Upper lobe of left lung (tissue), 6 donors: Measurements from ENCODE around the gene DLD. TPM values are rescaled to one million over a fixed set of nuclear protein-coding genes. Genes with fewer than 3 reads are reported as not detected.

Experiments
- ATAC-seq, 2 donors: fragments of 200-7000 bp; cut with Tn5 transposase; one replicate each; pipeline ENCODE4 v1.9.1; 2022; ENCODE audit warnings: mild to moderate bottlenecking in 2 of 2, moderate library complexity in 2 of 2; ENCODE audit not compliant: low FRiP score in 2 of 2
- DNase-seq, 2 donors: peaks; one replicate each; pipeline ENCODE4 v3.0.0-alpha.2; 2019 to 2020
- H3K27ac ChIP-seq, 4 donors: fragments of 200-600 bp; sonication (generic); one replicate each; pipeline ENCODE4 v1.5.1; 2016 to 2019
- H3K27me3 ChIP-seq, 4 donors: fragments of 200-600 bp; sonication (generic); one replicate each; pipeline ENCODE4 v1.5.1; 2017 to 2019
- H3K36me3 ChIP-seq, 4 donors: fragments of 200-600 bp; sonication (generic); one replicate each; pipeline ENCODE4 v1.5.1; 2016 to 2019
- H3K4me1 ChIP-seq, 4 donors: fragments of 200-600 bp; sonication (generic); one replicate each; pipeline ENCODE4 v1.5.1; 2018 to 2019
- H3K4me3 ChIP-seq, 4 donors: fragments of 200-600 bp; sonication (generic); one replicate each; pipeline ENCODE4 v1.5.1; 2017 to 2019; ENCODE audit warnings: mild to moderate bottlenecking in 2 of 4, moderate library complexity in 1 of 4
- H3K9me3 ChIP-seq, 4 donors: fragments of 200-600 bp; sonication (generic); one replicate each; pipeline ENCODE4 v1.5.1; 2018 to 2019
- EP300 ChIP-seq, 4 donors: sonication (generic); formaldehyde crosslinking; IDR thresholded peaks; one replicate each; pipeline ENCODE4 v1.5.1; 2017; ENCODE audit warnings: antibody characterized with exemption in 4 of 4, control low read depth in 2 of 4
- POLR2A ChIP-seq, 4 donors: fragments of 450-650 bp; IDR thresholded peaks; one replicate each; pipeline ENCODE4 v1.5.1; 2016 to 2017; ENCODE audit warnings: antibody characterized with exemption in 4 of 4, mild to moderate bottlenecking in 2 of 4
- POLR2AphosphoS5 ChIP-seq, 2 donors: sonication (generic); formaldehyde crosslinking; IDR thresholded peaks; one replicate each; pipeline ENCODE4 v1.5.1; 2017; ENCODE audit warnings: antibody characterized with exemption in 2 of 2
- WGBS, 2 donors: methylation state at CpG; one replicate each; pipeline ENCODE4 v1.1.5; 2017 to 2018; 5-methylcytosine and 5-hydroxymethylcytosine counted together
- total RNA-seq, 6 donors: library from RNA; depleted of rRNA in 4 of 6; stranded (reverse); fragments of >200 nt in 4 of 6; gene quantifications; one replicate each; pipeline versions ENCODE4 v1.1.0 to v1.2.1, GENCODE V29; 2016 to 2021
- TF ChIP-seq, protein P1 (sequence below), 6 experiments: fragments of 450-650 bp in 4 of 6; fragments of 200-600 bp in 2 of 6; sonication (generic) in 2 of 6; IDR thresholded peaks; one replicate each; pipeline ENCODE4 v1.5.1; 2016 to 2019; ENCODE audit warnings: antibody characterized with exemption in 6 of 6
- donor health status: DM: no; HTN: no; CAD: no; lungs with moderate emphysema.
- donor health status: DM: no; HTN: yes; CAD: no; lungs with severe emphysema.

Gene DLD
- total RNA-seq, 6 donors from 2014 or later: 21.3 to 62.9 (median 52.9) TPM

DNA sequence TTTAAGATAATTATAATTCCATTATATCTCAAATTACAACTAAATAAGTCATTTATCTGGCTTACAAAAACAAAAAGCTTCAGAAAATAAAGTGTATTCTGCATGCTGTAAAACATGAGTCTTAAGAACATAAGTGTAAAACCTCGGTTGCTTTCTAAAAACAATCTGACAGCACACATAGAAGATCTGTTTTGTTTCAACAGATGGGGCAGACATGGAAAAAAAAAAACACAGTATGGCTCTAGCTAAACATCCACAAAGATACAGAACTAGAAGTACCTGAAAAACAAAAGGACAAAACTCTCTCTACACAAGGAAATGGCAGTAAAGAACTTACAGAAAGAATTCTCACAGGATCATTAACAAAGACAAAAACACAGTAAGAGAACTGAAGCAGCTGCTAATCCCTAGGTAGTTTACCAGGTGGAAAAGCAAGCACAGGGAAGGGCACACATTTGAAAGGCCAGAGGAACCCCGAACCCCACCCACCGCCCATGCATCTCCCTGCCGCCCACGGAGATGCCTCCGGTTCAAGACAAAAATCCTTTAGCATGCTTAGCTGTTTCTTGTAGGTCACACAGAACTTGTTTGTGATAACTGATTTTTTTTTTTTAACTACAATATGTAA lies 42.5 kb downstream of the DLD start:
- ATAC-seq (no peak), DNase-seq (peak in 1 of 2 donors; percentile 6)
- Histone ChIP-seq H3K9me3 (no peaks in the 10 kb centered on the region), H3K36me3 (peaks cover 0 to 68% (median 5%) of the 10 kb centered on the region in 4 donors), H3K27me3 (no peaks in the 10 kb centered on the region), H3K4me1 (peaks cover 0 to 5% (median 0%) of the 10 kb centered on the region in 4 donors), H3K27ac (no peak overlapping the region), H3K4me3 (no peak overlapping the region)
- TF ChIP-seq POLR2AphosphoS5 (IDR thresholded peaks at IDR 0.05): no peak
- TF ChIP-seq, protein P1, sequence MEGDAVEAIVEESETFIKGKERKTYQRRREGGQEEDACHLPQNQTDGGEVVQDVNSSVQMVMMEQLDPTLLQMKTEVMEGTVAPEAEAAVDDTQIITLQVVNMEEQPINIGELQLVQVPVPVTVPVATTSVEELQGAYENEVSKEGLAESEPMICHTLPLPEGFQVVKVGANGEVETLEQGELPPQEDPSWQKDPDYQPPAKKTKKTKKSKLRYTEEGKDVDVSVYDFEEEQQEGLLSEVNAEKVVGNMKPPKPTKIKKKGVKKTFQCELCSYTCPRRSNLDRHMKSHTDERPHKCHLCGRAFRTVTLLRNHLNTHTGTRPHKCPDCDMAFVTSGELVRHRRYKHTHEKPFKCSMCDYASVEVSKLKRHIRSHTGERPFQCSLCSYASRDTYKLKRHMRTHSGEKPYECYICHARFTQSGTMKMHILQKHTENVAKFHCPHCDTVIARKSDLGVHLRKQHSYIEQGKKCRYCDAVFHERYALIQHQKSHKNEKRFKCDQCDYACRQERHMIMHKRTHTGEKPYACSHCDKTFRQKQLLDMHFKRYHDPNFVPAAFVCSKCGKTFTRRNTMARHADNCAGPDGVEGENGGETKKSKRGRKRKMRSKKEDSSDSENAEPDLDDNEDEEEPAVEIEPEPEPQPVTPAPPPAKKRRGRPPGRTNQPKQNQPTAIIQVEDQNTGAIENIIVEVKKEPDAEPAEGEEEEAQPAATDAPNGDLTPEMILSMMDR (IDR thresholded peaks at IDR 0.05): no peak
- no peak for TF ChIP-seq POLR2A (IDR thresholded peaks at IDR 0.05)
- TF ChIP-seq EP300 (IDR thresholded peaks at IDR 0.05): no peak
- WGBS, 2 donors: 77 to 84% methylated on average over 6 of the region's 6 CpGs

DNA sequence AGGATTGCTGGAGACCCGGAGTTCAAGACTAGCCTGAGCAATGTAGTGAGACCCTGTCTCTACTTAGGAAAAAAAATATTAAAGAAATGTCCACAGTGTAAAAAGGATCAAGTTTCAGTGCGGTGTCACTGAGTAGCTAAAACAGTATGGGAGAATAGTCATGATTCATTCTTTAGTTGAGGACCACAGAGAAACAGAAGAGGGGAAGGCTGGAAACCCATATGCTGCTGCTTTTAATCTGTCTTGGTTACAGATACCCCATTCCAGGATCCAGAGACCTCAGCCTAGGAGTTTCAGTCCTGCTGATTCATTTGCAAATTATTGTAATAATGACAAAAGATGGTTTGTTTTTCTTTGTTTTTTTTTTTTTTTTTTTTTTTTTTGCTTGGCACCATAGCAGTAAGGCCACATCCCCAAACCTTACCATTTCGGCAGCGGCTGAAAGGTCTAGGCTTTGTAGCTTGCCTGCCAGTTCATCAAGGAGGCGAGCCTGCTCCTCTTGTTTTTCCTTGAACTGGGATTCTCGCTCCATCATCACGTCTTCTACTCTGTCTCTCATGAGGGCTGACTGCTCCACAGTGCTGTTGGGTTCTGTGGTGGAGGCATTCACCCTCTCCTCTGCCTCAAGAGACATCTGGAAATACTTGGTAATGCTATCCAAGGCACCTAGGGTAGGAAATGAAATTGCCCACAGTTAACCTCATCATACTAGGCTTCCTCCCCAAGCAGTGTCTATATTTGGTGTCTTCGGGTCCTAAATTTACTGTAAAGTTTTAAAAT lies 44.2 kb downstream of the DLD start:
- H3K36me3 ChIP-seq: peaks cover 0 to 57% (median 8%) of the 10 kb centered on the region in 4 donors
- no peaks in the 10 kb centered on the region for H3K9me3 ChIP-seq
- TF ChIP-seq, protein P1 (IDR thresholded peaks at IDR 0.05): no peak
- H3K4me3 ChIP-seq: no peak overlapping the region
- DNase-seq (no peak), ATAC-seq (no peak)
- 95 to 96% methylated on average over 8 of the region's 8 CpGs for WGBS, 2 donors
- no peak overlapping the region for H3K27ac ChIP-seq
- H3K27me3 ChIP-seq: no peaks in the 10 kb centered on the region
- peaks cover 0 to 5% (median under 1%) of the 10 kb centered on the region in 4 donors for H3K4me1 ChIP-seq

DNA sequence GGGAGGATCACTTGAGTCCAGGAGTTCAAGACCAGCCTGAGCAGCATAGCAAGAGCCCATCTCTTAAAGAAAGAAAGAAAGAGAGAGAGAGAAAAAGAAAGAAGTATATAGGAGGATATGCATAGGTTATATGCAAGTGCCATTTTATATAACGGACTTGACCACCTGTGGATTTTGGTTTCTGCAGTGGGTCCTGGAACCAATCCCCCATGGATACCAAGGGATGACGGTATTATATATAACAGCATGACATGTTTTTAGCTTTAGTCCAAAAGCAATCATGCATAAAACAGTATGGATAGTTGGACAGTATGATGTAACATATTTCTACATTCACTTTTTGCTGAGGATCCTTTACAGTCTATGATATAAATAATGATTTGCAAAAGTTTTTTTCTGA lies 45.3 kb downstream of the DLD start:
- H3K27ac ChIP-seq: no peak overlapping the region
- H3K4me1 ChIP-seq: peaks cover 0 to 5% (median 1%) of the 10 kb centered on the region in 4 donors
- DNase-seq (no peak), ATAC-seq (no peak)
- 94 to 97% methylated on average over 2 of the region's 2 CpGs for WGBS, 2 donors
- H3K4me3 ChIP-seq: no peak overlapping the region
- H3K36me3 ChIP-seq: peaks cover 0 to 57% (median 9%) of the 10 kb centered on the region in 4 donors
- H3K9me3 ChIP-seq: no peaks in the 10 kb centered on the region
- TF ChIP-seq, protein P1 (IDR thresholded peaks at IDR 0.05): no peak
- TF ChIP-seq POLR2AphosphoS5 (IDR thresholded peaks at IDR 0.05) (no peak), POLR2A (IDR thresholded peaks at IDR 0.05) (no peak), EP300 (IDR thresholded peaks at IDR 0.05) (no peak)
- no peaks in the 10 kb centered on the region for H3K27me3 ChIP-seq

DNA sequence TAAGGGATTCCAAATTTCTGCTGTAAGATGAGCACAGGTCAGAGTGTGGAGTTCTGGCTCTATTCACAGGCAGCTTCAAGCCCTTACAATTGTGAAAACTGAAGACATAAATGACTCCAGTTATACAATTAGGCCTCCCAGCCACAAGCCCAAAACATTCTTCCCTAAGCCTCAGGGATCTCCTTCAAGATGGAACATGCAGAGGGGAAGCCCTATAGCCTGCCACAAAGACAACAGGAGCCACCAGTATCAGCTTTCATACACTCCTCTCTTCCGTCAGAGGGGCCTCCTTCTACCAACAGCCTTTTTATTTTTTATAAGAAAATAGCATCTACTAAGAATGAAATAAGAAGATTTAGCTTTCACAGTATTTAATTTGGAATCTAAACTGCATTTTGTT lies 46.5 kb downstream of the DLD start:
- peak overlapping the region in 1 of 4 donors; percentile 27 for H3K27ac ChIP-seq
- peaks cover 0 to 5% (median 1%) of the 10 kb centered on the region in 4 donors for H3K4me1 ChIP-seq
- WGBS, 2 donors: 93 to 94% methylated on average over 1 of the region's 1 CpG
- H3K4me3 ChIP-seq: no peak overlapping the region
- no peak for ATAC-seq
- TF ChIP-seq POLR2A (IDR thresholded peaks at IDR 0.05): no peak
- no peak for TF ChIP-seq POLR2AphosphoS5 (IDR thresholded peaks at IDR 0.05)
- TF ChIP-seq, protein P1 (IDR thresholded peaks at IDR 0.05): no peak
- TF ChIP-seq EP300 (IDR thresholded peaks at IDR 0.05): no peak
- no peak for DNase-seq
- H3K27me3 ChIP-seq: no peaks in the 10 kb centered on the region
- H3K36me3 ChIP-seq: peaks cover 0 to 55% (median 6%) of the 10 kb centered on the region in 4 donors
- no peaks in the 10 kb centered on the region for H3K9me3 ChIP-seq
